NCI-H1694 (cell line): ENCODE results near the gene SIMC1.

Experiments
- DNase-seq: peaks from one replicate; lab custom pipeline; 2025; lab: John Stamatoyannopoulos, UW

The SIMC1 gene

GRCh38 chr5:176364765-176365350 is 126.6 kb downstream of the SIMC1 start:
- DNase-seq: no peak

- no peak for DNase-seq
Observed at GRCh38 chr5:176365351-176366231, 127.4 kb downstream of the SIMC1 start, which contains the start of gene ARL10. TSS of gene ARL10 (plus strand) at chr5:176365487. CDS start at chr5:176365564, 77 bp downstream.

- no peak for DNase-seq
Observed at GRCh38 chr5:176366232-176366894, 128.1 kb downstream of the SIMC1 start.

GRCh38 chr5:176368726-176369125 is 130.5 kb downstream of the SIMC1 start:
- DNase-seq: no peak

- DNase-seq: no peak
Observed at GRCh38 chr5:176369934-176370711, 131.9 kb downstream of the SIMC1 start.

- DNase-seq: no peak
Observed at GRCh38 chr5:176371621-176372539, 133.7 kb downstream of the SIMC1 start.

GRCh38 chr5:176373100-176373818 is 135.0 kb downstream of the SIMC1 start:
- DNase-seq: no peak

- DNase-seq: no peak
Observed at GRCh38 chr5:176379881-176380280, 141.7 kb downstream of the SIMC1 start.

- DNase-seq: no peak
Observed at GRCh38 chr5:176381423-176381822, 143.2 kb downstream of the SIMC1 start.

- no peak for DNase-seq
Observed at GRCh38 chr5:176381979-176382378, 143.8 kb downstream of the SIMC1 start.

GRCh38 chr5:176382721-176383120 is 144.5 kb downstream of the SIMC1 start:
- DNase-seq: no peak

GRCh38 chr5:176383248-176383905 is 145.2 kb downstream of the SIMC1 start:
- no peak for DNase-seq

GRCh38 chr5:176383961-176384360 is 145.7 kb downstream of the SIMC1 start:
- DNase-seq: no peak

- DNase-seq: no peak
Observed at GRCh38 chr5:176384366-176384930, 146.2 kb downstream of the SIMC1 start.

- DNase-seq: no peak
Observed at GRCh38 chr5:176384991-176385390, 146.8 kb downstream of the SIMC1 start.

GRCh38 chr5:176386491-176386890 is 148.3 kb downstream of the SIMC1 start:
- DNase-seq: no peak

- no peak for DNase-seq
Observed at GRCh38 chr5:176387384-176387925, 149.2 kb downstream of the SIMC1 start.

- no peak for DNase-seq
Observed at GRCh38 chr5:176388003-176388443, 149.8 kb downstream of the SIMC1 start.
